Osteocyte (in vitro differentiated cells): ENCODE results near the gene ARID3A. TPM values are rescaled to one million over a fixed set of nuclear protein-coding genes. Genes with fewer than 3 reads are reported as not detected.
"Not testable (repeated sequence)": the region's sequence is repeated elsewhere in the genome, so short reads cannot be mapped to it uniquely, and the experiment has no call there.

ENCODE experiments used
- DNase-seq: peaks from one replicate; pipeline ENCODE4 v3.0.0; 2021; ENCODE audit warnings: mixed read lengths; ENCODE audit not compliant: unreplicated experiment; ENCODE audit errors: extremely low spot score
- H3K27ac Mint-ChIP-seq: one replicate; pipeline ENCODE4 v1.8.0; 2021; ENCODE audit warnings: mild to moderate bottlenecking, mixed read lengths; ENCODE audit not compliant: unreplicated experiment
- H3K27me3 Mint-ChIP-seq: one replicate; pipeline ENCODE4 v1.8.0; 2021; ENCODE audit warnings: mixed read lengths; ENCODE audit not compliant: unreplicated experiment
- H3K36me3 Mint-ChIP-seq: one replicate; pipeline ENCODE4 v1.8.0; 2021; ENCODE audit warnings: mixed read lengths; ENCODE audit not compliant: unreplicated experiment
- H3K4me1 Mint-ChIP-seq: one replicate; pipeline ENCODE4 v1.8.0; 2021; ENCODE audit warnings: mixed read lengths; ENCODE audit not compliant: unreplicated experiment
- H3K4me3 Mint-ChIP-seq: one replicate; pipeline ENCODE4 v1.8.0; 2021; ENCODE audit warnings: mild to moderate bottlenecking, moderate library complexity, mixed read lengths; ENCODE audit not compliant: unreplicated experiment
- H3K9me3 Mint-ChIP-seq: one replicate; pipeline ENCODE4 v1.8.0; 2021; ENCODE audit warnings: mixed read lengths; ENCODE audit not compliant: unreplicated experiment
- total RNA-seq: library from RNA; stranded (reverse); gene quantifications from 2 replicates; pipeline ENCODE4 v1.2.1, GENCODE V29; 2021
- TF ChIP-seq, protein P1 (sequence below): fragments of 200-600 bp; sonication (generic); IDR thresholded peaks from 2 replicates; pipeline ENCODE4 v1.5.0; 2021; ENCODE audit warnings: antibody characterized with exemption, mild to moderate bottlenecking, moderate library complexity

ARID3A gene
- total RNA-seq, 1 donor from 2014 or later = 16.8 TPM

DNA sequence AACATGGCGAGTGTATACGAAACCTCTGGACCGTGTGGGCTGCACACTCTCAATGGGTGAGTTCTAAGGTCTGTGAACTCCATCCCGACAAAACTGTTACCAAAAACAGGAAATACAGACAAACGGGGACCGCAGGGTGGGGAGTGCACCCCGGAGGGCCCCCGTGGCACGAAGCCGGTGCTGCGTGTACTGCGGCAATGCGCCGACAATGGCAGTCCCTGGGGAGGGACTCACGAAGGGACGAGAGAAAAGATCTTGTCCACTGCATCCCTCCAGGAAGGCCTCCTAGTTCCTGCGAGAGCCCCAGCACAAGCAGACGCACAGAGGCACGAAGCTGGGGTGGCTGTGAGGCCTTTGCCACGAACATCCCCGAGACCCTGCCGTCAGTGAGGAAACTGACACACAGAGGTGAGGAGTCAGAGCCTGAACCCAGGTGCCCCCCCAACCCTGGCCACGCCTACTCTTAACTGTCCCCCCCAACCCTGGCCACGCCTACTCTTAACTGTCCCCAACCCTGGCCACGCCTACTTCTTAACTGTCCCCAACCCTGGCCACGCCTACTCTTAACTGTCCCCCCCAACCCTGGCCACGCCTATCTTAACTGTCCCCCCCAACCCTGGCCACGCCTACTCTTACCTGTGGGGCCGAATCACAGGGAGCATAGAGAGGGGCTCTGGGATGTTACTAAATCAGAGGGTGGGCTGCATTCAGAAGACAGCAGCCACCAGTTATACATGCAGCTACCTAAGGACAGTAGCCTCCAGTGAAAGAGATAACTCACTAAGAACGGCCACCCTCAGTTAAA is 37.1 kb upstream of the ARID3A start:
- no peak overlapping the region for H3K4me3 Mint-ChIP-seq
- H3K27ac Mint-ChIP-seq = no peak overlapping the region
- DNase-seq = no peak
- no peaks in the 10 kb centered on the region for H3K9me3 Mint-ChIP-seq
- peaks cover 7% of the 10 kb centered on the region for H3K36me3 Mint-ChIP-seq
- peaks cover 15% of the 10 kb centered on the region for H3K4me1 Mint-ChIP-seq
- no peaks in the 10 kb centered on the region for H3K27me3 Mint-ChIP-seq
- TF ChIP-seq, protein P1, sequence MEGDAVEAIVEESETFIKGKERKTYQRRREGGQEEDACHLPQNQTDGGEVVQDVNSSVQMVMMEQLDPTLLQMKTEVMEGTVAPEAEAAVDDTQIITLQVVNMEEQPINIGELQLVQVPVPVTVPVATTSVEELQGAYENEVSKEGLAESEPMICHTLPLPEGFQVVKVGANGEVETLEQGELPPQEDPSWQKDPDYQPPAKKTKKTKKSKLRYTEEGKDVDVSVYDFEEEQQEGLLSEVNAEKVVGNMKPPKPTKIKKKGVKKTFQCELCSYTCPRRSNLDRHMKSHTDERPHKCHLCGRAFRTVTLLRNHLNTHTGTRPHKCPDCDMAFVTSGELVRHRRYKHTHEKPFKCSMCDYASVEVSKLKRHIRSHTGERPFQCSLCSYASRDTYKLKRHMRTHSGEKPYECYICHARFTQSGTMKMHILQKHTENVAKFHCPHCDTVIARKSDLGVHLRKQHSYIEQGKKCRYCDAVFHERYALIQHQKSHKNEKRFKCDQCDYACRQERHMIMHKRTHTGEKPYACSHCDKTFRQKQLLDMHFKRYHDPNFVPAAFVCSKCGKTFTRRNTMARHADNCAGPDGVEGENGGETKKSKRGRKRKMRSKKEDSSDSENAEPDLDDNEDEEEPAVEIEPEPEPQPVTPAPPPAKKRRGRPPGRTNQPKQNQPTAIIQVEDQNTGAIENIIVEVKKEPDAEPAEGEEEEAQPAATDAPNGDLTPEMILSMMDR = no peak

- no peaks in the 10 kb centered on the region for H3K27me3 Mint-ChIP-seq
- no peaks in the 10 kb centered on the region for H3K9me3 Mint-ChIP-seq
- peaks cover 17% of the 10 kb centered on the region for H3K4me1 Mint-ChIP-seq
- H3K4me3 Mint-ChIP-seq = peak overlapping the region; percentile 14
- peaks cover 2% of the 10 kb centered on the region for H3K36me3 Mint-ChIP-seq
- TF ChIP-seq, protein P1 = no peak
- H3K27ac Mint-ChIP-seq = no peak overlapping the region
- DNase-seq = no peak
Measured at GRCh38 chr19:889662-890295, 36.1 kb upstream of the ARID3A start.

DNA sequence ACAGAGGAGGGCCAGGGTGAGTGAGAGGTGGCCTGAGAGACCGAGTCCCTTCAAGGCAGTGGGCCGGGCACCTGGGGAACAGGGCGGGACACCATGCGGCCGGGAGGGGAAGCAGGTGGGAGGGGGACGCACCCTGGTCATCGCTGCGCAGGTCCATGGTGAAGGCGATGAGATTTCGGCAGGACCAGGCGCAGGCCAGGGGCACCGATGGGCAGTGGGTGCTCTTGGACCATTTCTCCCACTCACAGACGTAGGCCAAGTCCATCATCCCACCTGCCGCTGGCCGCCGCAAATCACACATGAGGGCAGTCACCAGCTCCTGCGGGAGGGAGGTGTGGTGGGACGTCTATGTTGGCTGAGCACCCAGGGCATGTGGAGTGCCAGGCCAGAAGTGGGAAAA is 35.0 kb upstream of the ARID3A start:
- peaks cover 17% of the 10 kb centered on the region for H3K4me1 Mint-ChIP-seq
- H3K27me3 Mint-ChIP-seq = no peaks in the 10 kb centered on the region
- H3K9me3 Mint-ChIP-seq = no peaks in the 10 kb centered on the region
- DNase-seq = no peak
- H3K36me3 Mint-ChIP-seq = peaks cover 2% of the 10 kb centered on the region
- H3K27ac Mint-ChIP-seq = peak overlapping the region; percentile 31
- TF ChIP-seq, protein P1 = no peak
- H3K4me3 Mint-ChIP-seq = peak overlapping the region; percentile 62

- peak overlapping the region; percentile 34 for H3K27ac Mint-ChIP-seq
- H3K4me1 Mint-ChIP-seq = peaks cover 17% of the 10 kb centered on the region
- H3K27me3 Mint-ChIP-seq, H3K9me3 Mint-ChIP-seq, H3K36me3 Mint-ChIP-seq, DNase-seq: not testable (repeated sequence)
- H3K4me3 Mint-ChIP-seq = peak overlapping the region; percentile 79
Measured at GRCh38 chr19:891421-892200, 34.2 kb upstream of the ARID3A start.

DNA sequence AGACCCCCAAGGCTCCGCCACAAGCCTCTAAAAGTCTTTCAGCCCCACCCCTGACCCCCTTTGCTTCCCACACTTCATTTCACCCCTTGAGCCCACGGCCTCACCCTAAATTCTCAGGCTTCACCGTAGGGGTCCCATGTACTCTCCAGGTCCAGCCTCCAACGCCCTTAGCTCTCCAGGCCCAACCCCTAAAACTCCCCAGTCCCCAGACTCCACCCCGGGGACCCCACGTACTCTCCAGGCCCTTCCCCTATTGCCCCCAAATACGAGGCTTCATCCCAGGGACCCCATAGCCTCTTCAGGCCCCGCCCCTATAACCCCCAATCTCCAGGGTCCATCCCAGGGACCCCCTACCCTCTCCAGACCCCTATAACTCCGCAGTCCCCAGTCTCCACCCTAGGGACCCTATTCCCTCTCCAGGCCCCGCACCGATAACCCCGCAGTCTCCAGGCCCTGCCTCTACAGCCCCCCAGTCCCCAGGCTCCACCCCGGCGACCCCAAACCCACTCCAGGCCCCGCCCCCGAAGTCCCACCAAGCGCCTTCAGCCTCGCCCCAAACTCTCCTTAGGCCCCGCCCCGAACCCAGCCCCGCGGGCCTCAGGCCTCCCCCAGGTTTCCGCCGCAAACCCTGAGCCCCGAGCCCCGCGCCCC is 33.5 kb upstream of the ARID3A start:
- TF ChIP-seq, protein P1 = no peak
- no peak for DNase-seq
- H3K27ac Mint-ChIP-seq = peak overlapping the region; percentile 71
- peaks cover 17% of the 10 kb centered on the region for H3K4me1 Mint-ChIP-seq
- peak overlapping the region; percentile 79 for H3K4me3 Mint-ChIP-seq
- H3K9me3 Mint-ChIP-seq = no peaks in the 10 kb centered on the region
- peaks cover 7% of the 10 kb centered on the region for H3K36me3 Mint-ChIP-seq
- H3K27me3 Mint-ChIP-seq = no peaks in the 10 kb centered on the region
